ENCODE results near the gene CCDC167.

DNA sequence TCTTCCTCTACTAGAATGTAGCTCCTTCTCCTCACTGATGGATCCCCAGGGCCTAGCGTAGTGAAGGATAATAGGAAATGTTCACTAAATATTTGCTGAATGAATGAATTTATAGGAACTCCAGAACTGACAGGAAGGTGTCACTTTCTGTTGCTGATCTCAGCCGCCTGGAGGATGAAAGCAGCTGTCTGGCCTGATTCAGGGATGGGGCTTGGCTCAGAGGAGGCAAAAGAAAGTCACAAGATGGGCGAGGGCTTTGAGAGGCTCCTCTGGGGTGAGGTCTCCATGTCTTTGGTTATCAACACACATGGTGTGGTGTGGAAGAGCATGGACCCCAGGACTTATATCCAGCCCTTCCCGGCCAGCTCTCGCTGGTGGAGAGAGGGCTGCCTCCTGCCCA is 11.5 kb upstream of the CCDC167 start:
- TF ChIP-seq MXI1 (conservative IDR thresholded peaks at IDR 0.05; ENCODE audit: poor library complexity, severe bottlenecking) (no peak), RAD21 (conservative IDR thresholded peaks at IDR 0.05) (no peak)
- TF ChIP-seq, protein P1, sequence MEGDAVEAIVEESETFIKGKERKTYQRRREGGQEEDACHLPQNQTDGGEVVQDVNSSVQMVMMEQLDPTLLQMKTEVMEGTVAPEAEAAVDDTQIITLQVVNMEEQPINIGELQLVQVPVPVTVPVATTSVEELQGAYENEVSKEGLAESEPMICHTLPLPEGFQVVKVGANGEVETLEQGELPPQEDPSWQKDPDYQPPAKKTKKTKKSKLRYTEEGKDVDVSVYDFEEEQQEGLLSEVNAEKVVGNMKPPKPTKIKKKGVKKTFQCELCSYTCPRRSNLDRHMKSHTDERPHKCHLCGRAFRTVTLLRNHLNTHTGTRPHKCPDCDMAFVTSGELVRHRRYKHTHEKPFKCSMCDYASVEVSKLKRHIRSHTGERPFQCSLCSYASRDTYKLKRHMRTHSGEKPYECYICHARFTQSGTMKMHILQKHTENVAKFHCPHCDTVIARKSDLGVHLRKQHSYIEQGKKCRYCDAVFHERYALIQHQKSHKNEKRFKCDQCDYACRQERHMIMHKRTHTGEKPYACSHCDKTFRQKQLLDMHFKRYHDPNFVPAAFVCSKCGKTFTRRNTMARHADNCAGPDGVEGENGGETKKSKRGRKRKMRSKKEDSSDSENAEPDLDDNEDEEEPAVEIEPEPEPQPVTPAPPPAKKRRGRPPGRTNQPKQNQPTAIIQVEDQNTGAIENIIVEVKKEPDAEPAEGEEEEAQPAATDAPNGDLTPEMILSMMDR (IDR thresholded peaks at IDR 0.05; ENCODE audit: poor library complexity, severe bottlenecking): no peak
- TF ChIP-seq, protein P2, sequence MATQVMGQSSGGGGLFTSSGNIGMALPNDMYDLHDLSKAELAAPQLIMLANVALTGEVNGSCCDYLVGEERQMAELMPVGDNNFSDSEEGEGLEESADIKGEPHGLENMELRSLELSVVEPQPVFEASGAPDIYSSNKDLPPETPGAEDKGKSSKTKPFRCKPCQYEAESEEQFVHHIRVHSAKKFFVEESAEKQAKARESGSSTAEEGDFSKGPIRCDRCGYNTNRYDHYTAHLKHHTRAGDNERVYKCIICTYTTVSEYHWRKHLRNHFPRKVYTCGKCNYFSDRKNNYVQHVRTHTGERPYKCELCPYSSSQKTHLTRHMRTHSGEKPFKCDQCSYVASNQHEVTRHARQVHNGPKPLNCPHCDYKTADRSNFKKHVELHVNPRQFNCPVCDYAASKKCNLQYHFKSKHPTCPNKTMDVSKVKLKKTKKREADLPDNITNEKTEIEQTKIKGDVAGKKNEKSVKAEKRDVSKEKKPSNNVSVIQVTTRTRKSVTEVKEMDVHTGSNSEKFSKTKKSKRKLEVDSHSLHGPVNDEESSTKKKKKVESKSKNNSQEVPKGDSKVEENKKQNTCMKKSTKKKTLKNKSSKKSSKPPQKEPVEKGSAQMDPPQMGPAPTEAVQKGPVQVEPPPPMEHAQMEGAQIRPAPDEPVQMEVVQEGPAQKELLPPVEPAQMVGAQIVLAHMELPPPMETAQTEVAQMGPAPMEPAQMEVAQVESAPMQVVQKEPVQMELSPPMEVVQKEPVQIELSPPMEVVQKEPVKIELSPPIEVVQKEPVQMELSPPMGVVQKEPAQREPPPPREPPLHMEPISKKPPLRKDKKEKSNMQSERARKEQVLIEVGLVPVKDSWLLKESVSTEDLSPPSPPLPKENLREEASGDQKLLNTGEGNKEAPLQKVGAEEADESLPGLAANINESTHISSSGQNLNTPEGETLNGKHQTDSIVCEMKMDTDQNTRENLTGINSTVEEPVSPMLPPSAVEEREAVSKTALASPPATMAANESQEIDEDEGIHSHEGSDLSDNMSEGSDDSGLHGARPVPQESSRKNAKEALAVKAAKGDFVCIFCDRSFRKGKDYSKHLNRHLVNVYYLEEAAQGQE (IDR thresholded peaks at IDR 0.05; ENCODE audit: borderline replicate concordance): no peak

Data from neural cell (in vitro differentiated cells).